Bronchial epithelial cell (primary cell): ENCODE data around the gene SMG7. TPM values are rescaled to one million over a fixed set of nuclear protein-coding genes. Genes with fewer than 3 reads are reported as not detected.

ENCODE experiments used
- DNase-seq: peaks from one replicate; pipeline ENCODE4 v3.0.0-alpha.2; 2010; ENCODE audit warnings: low read depth
- FAIRE-seq: peaks from 2 replicates; lab custom pipeline; 2011; peaks lifted over from hg19 to GRCh38; lab: Jason Lieb, UNC
- H3K27me3 ChIP-seq: 2 replicates; pipeline ENCODE4 v1.5.1; 2011; ENCODE audit warnings: low read length; ENCODE audit not compliant: control insufficient read depth, insufficient read depth
- H3K36me3 ChIP-seq: 2 replicates; pipeline ENCODE4 v1.5.1; 2011; ENCODE audit warnings: low read length; ENCODE audit not compliant: control insufficient read depth, insufficient read depth
- H3K4me3 ChIP-seq: 2 replicates; pipeline ENCODE4 v1.5.1; 2011; ENCODE audit warnings: mild to moderate bottlenecking, low read depth, low read length, control low read depth
- total RNA-seq: library from RNA; depleted of rRNA; stranded (reverse); fragments of >200 nt; gene quantifications from 2 replicates; pipeline ENCODE4 v1.2.1, GENCODE V29; 2014
- TF ChIP-seq, protein P1 (sequence below): IDR thresholded peaks from 2 replicates; pipeline ENCODE4 v1.5.1; 2011; ENCODE audit warnings: mild to moderate bottlenecking, moderate library complexity, low read length, control low read depth, inconsistent platforms; ENCODE audit not compliant: insufficient read depth, severe bottlenecking

The SMG7 gene
- total RNA-seq, 1 donor from 2014 or later: 17.9 TPM

DNA sequence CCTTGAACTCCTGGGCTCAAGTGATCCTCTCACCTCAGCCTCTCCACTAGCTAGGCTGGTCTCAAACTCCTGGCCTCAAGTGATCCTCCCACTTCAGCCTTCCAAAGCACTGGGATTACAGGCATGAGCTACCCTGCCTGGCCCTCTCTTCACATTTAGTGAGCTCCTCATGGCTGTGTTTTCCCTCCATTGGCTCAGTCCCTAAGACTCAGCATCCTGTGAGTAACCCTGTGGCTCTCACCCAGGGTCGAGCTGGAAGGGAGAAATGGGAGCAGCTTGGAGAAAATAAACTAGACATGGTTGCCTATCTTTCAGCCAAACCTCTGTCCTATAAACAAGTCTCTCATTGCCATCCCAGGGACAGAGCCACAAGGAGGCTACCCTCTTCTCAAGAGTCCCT, 100.4 kb downstream of the SMG7 start:
- Histone ChIP-seq H3K36me3 (no peaks in the 10 kb centered on the region), H3K4me3 (no peak overlapping the region), H3K27me3 (no peaks in the 10 kb centered on the region)
- DNase-seq (no peak), FAIRE-seq (no peak)
- TF ChIP-seq, protein P1, sequence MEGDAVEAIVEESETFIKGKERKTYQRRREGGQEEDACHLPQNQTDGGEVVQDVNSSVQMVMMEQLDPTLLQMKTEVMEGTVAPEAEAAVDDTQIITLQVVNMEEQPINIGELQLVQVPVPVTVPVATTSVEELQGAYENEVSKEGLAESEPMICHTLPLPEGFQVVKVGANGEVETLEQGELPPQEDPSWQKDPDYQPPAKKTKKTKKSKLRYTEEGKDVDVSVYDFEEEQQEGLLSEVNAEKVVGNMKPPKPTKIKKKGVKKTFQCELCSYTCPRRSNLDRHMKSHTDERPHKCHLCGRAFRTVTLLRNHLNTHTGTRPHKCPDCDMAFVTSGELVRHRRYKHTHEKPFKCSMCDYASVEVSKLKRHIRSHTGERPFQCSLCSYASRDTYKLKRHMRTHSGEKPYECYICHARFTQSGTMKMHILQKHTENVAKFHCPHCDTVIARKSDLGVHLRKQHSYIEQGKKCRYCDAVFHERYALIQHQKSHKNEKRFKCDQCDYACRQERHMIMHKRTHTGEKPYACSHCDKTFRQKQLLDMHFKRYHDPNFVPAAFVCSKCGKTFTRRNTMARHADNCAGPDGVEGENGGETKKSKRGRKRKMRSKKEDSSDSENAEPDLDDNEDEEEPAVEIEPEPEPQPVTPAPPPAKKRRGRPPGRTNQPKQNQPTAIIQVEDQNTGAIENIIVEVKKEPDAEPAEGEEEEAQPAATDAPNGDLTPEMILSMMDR: no peak

DNA sequence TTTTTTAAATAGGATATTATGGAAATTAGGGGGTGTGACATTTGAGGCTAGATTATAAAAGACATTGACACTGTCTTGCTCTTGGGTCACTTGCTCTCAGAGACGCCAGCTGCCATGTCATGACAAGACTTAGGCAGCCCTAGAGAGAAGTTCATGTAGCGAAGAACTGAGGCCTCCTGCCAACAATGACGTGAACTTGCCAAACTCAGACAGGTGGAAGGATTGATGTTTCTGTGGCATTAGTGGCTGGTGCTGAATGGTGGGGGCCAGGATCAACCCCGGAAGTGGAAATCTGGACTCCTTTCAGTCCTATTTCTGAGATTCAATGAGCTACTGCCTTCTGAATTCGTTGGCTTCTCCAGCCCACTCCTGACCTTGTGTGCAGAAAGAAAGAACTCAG, 103.3 kb downstream of the SMG7 start:
- no peak for FAIRE-seq
- Histone ChIP-seq H3K36me3 (no peaks in the 10 kb centered on the region), H3K27me3 (no peaks in the 10 kb centered on the region), H3K4me3 (no peak overlapping the region)
- TF ChIP-seq, protein P1: no peak
- DNase-seq: no peak

DNA sequence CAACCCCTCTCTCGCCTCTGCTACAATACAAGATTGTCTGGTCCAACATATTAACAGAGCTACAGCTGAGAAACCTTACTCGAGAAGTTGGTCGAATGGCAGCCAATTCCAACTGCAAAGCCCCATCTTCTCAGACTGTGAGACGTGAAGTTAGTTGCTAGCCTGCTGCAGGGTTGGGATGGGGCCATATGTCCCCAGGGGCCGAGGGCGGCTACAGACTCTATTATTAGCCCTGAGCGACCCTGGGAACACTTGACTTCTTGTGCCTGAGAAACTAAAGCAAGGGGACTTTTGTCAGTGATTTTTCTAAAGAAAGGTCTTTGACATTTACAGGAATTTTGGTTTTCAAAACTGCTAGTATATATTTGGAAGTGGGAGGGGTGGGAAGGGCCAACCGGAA, 104.2 kb downstream of the SMG7 start:
- TF ChIP-seq, protein P1: no peak
- no peaks in the 10 kb centered on the region for H3K36me3 ChIP-seq
- H3K27me3 ChIP-seq: no peaks in the 10 kb centered on the region
- no peak overlapping the region for H3K4me3 ChIP-seq
- DNase-seq: no peak
- no peak for FAIRE-seq

DNA sequence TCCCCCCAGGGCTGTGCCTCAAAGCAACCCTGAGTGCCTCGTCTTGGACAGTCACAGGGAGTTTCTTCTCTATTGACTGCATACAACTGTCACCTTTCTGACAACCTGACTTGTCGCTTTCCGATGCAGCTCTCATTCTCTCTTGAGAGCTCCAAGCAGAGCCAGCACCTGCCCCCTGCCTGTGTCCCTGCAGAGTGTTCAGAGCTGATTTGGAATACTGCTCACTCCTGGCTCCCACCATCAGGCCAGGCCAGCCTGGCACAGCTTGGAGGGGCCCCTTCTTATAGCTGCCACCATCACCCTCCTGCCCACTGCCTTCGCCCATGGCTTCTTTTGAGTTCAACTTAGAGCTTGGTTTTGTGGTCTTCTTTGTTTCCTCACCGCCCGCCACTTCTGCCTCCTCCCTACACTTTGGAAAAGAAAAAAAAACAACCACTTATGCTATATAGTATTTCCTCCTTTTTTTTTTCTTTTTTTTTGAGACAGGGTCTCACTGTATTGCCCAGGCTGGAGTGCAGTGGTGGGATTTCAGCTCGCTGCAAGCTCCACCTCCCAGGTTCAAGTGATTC, 105.7 kb downstream of the SMG7 start:
- Histone ChIP-seq H3K4me3 (no peak overlapping the region), H3K36me3 (no peaks in the 10 kb centered on the region), H3K27me3 (no peaks in the 10 kb centered on the region)
- TF ChIP-seq, protein P1: no peak
- FAIRE-seq (no peak), DNase-seq (no peak)

DNA sequence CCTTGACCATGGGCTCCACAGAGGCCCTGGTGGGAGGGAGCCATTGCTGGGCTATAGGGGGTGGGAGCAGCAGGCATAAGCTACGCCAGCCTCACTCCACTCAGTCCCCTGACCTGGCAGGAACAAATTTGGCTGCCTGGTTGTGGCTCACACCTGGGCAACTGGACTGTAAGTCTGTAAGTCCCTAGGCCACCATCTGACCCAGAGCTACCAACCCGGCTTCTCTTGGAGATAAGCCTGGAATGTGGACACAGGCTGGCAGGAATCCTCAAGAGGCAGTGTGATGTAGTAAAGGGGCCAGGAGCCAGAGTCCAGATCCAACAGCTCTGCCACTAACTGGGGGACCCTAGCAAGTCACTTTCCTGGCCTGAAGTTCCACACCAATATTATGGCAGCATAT, 106.6 kb downstream of the SMG7 start:
- Histone ChIP-seq H3K27me3 (no peaks in the 10 kb centered on the region), H3K4me3 (no peak overlapping the region), H3K36me3 (no peaks in the 10 kb centered on the region)
- DNase-seq (no peak), FAIRE-seq (no peak)
- TF ChIP-seq, protein P1: no peak

DNA sequence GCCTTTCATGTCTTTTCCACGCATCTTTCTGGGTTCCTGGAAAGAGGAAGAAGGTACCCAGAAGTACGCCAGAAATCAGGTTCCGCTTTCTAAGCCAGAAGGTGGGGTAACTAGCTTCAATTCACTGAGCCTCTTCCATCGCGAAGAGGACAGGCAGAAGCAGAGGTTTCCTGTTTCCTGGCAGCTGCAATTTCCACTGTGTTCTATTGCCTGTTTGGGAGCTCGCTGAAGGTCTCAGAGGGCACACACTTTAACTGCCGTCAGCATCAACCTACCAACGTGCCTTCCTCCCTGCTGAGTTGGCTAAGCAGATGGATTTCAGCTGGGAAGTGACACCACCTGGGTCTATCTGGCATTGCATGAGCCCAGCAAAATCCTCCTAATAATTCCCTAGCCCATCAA, 108.0 kb downstream of the SMG7 start:
- TF ChIP-seq, protein P1: peak; percentile 32
- no peaks in the 10 kb centered on the region for H3K27me3 ChIP-seq
- FAIRE-seq: no peak
- H3K36me3 ChIP-seq: no peaks in the 10 kb centered on the region
- peak; percentile 39 for DNase-seq
- H3K4me3 ChIP-seq: no peak overlapping the region
